ENCODE results near the gene PKNOX2.

PKNOX2 gene

GRCh38 chr11:125408311-125408711 is 243.8 kb downstream of the PKNOX2 start:
- TF ChIP-seq, protein P1, sequence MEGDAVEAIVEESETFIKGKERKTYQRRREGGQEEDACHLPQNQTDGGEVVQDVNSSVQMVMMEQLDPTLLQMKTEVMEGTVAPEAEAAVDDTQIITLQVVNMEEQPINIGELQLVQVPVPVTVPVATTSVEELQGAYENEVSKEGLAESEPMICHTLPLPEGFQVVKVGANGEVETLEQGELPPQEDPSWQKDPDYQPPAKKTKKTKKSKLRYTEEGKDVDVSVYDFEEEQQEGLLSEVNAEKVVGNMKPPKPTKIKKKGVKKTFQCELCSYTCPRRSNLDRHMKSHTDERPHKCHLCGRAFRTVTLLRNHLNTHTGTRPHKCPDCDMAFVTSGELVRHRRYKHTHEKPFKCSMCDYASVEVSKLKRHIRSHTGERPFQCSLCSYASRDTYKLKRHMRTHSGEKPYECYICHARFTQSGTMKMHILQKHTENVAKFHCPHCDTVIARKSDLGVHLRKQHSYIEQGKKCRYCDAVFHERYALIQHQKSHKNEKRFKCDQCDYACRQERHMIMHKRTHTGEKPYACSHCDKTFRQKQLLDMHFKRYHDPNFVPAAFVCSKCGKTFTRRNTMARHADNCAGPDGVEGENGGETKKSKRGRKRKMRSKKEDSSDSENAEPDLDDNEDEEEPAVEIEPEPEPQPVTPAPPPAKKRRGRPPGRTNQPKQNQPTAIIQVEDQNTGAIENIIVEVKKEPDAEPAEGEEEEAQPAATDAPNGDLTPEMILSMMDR (IDR thresholded peaks at IDR 0.05; ENCODE audit: low read length, missing control alignments) = no peak
- DNase-seq (ENCODE audit: low read depth) = no peak
- no peak overlapping the region for H3K4me3 ChIP-seq (replicated peaks; ENCODE audit: low read depth, low read length)

- no peak overlapping the region for H3K4me3 ChIP-seq (replicated peaks; ENCODE audit: low read depth, low read length)
- no peak for DNase-seq (ENCODE audit: low read depth)
- TF ChIP-seq, protein P1 (IDR thresholded peaks at IDR 0.05; ENCODE audit: low read length, missing control alignments) = no peak
Measured at GRCh38 chr11:125410091-125410490, 245.5 kb downstream of the PKNOX2 start.

DNA sequence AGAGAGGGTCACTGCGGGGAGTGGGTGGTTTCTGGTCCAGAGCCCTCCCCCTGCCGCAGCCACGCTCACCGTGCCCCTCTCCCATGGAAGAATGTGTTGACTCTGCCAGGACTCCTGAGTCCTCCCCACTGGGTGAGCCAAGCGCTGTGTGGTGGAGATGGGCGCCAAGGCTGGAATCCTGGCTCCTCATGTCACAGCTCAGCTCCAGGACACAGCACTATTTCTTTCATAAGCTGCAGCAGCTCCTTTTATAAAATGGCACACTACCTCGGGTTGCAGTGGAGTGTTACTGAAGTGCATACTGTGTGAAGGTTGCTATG is 247.6 kb downstream of the PKNOX2 start:
- TF ChIP-seq, protein P1 (IDR thresholded peaks at IDR 0.05; ENCODE audit: low read length, missing control alignments) = no peak
- H3K4me3 ChIP-seq (replicated peaks; ENCODE audit: low read depth, low read length) = no peak overlapping the region
- no peak for DNase-seq (ENCODE audit: low read depth)

DNA sequence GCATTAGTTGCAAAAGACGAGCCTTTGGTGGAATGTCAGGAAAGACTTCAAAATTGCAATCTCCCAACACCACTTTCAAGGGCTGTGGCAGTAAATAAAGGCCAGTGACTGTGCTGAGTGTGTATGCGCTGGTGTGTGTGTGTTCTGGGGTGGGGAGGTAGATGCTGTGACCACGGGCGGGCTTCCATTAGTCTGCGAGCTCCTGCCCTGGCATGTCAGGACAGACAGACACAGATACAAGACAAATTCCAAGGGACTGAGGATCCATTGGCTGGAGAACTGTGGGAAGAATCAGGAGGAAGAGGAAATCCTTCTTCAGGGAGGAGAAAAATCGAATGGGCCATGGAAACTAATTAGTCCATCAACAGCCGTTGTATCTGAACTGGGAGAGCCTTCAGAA is 248.0 kb downstream of the PKNOX2 start:
- H3K4me3 ChIP-seq (replicated peaks; ENCODE audit: low read depth, low read length) = no peak overlapping the region
- DNase-seq (ENCODE audit: low read depth) = no peak
- TF ChIP-seq, protein P1 (IDR thresholded peaks at IDR 0.05; ENCODE audit: low read length, missing control alignments) = no peak

DNA sequence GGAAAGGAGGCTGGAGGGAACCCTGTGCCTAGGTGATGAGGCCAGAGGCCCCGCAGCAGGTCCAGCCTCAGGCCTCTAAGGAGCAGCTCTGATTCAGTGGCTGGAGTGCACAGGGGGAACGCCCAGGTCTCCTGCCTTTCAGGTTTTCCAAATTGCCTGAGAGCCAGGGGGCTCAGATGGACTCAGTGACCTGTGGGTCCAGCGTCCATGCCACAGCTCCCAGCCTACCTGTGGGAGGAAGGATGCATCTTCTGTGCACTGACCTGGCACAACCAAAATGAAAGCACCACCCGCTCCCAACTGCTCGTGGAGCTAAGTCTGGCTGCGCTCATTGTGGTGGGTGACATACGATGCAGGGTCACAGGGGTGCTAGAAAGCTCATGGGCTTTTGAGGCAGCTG is 248.7 kb downstream of the PKNOX2 start:
- TF ChIP-seq, protein P1 (IDR thresholded peaks at IDR 0.05; ENCODE audit: low read length, missing control alignments) = no peak
- DNase-seq (ENCODE audit: low read depth) = no peak
- no peak overlapping the region for H3K4me3 ChIP-seq (replicated peaks; ENCODE audit: low read depth, low read length)

DNA sequence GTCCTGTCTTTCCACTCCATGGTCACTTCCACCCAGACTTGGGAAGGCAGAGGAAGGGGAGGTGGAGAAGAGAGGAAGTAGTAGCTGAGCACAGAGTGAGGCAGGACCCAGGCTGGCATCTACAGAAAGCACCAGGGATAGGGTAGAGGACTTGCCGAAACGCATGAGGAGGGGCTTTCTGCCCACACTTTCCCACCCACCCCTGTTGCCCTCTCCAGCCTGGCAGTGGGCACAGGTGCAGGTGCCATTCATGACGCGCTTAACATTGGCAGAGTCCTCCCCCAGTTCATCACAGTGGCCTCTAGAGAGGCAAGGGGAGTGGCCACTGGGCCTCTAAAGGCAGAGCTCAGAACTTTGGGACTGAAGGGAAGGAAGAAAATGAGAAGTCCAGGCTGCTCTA is 249.6 kb downstream of the PKNOX2 start:
- H3K4me3 ChIP-seq (replicated peaks; ENCODE audit: low read depth, low read length) = no peak overlapping the region
- TF ChIP-seq, protein P1 (IDR thresholded peaks at IDR 0.05; ENCODE audit: low read length, missing control alignments) = no peak
- no peak for DNase-seq (ENCODE audit: low read depth)

GRCh38 chr11:125416981-125417935 is 252.7 kb downstream of the PKNOX2 start:
- H3K4me3 ChIP-seq (replicated peaks; ENCODE audit: low read depth, low read length) = no peak overlapping the region
- TF ChIP-seq, protein P1 (IDR thresholded peaks at IDR 0.05; ENCODE audit: low read length, missing control alignments) = no peak
- no peak for DNase-seq (ENCODE audit: low read depth)

Data from fibroblast of pulmonary artery (primary cell).